Stimulated activated CD4-positive, alpha-beta T cell treated with anti-CD3 and anti-CD28 coated beads, Interleukin-4, amount 100 ng/mL, for 48 hours (primary cell): ENCODE measurements around the gene COMMD10.
A peak's percentile ranks its signal among the peaks of the same experiment; 100 is the strongest.
"Not testable (repeated sequence)": the region's sequence is repeated elsewhere in the genome, so short reads cannot be mapped to it uniquely, and the experiment has no call there.

Source experiments
- DNase-seq, 2 donors: peaks; one replicate each; pipeline ENCODE4 v3.0.0-alpha.2; 2020; ENCODE audit warnings: low read depth in 2 of 2

Gene COMMD10

GRCh38 chr5:116084871-116085715, at the start of gene COMMD10:
Gene COMMD10 (plus strand): TSS chr5:116085025.
- peak; percentile 63 to 65 for DNase-seq

DNA sequence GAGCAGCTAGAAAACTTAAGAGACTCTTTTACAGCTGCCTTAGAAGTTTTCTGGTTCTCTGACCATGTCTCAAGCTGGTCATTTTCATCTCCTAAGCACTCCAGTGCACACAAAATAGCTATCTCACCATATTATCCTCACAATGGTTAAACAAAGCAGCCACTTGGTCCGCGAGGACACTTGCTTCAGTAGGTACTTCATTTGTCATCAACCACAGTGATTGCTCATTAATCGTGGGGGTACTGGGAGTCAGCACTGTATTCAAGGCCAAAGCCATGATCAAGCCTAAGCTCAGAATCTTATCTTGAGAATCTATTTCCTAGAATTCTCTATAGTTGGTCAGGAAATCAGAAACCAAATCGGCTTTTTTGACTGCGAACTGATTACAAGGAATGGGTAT, 49.7 kb upstream of the COMMD10 start:
- no peak for DNase-seq

- DNase-seq = no peak
Measured at GRCh38 chr5:116037236-116037822, 47.5 kb upstream of the COMMD10 start.

GRCh38 chr5:116038817-116039216, 46.0 kb upstream of the COMMD10 start:
- DNase-seq = no peak

DNA sequence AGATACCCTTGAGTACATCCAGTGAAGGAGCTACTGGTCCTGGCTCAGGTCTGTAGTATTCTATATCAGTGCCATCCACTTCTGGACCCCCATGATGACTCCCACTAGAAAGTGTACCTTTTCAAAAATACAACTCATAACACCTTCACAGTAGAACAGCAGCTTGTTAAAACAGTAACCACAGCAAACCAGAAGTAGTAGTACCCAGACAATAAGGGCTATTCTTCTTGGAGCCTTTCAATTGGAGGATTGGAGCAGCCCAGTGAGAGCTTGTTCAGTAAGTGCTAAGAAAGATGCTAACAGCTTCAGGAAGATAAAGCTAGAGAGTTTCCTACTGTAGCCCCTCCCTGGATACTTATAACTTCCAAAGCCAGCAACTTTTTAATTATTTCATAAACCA, 42.5 kb upstream of the COMMD10 start:
- DNase-seq = no peak

DNA sequence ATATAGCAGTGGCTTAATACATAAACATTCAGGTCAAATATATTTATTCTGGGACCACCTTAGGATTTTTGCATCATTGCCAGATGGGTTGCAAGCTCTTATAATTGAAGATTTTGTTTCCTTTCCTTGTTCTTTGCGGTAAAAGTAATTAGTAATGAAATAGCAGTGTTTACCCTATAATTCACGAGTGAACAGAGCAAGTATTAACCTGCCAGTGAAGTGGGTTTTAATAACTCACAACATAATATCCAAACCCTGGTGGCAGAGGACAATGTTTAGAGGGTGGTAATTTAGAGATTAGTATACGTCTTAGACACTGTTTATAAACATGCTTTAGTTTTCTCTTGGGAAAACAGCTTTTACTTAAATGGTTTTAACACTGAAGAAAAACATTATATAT, 40.8 kb upstream of the COMMD10 start:
- DNase-seq = no peak

- no peak for DNase-seq
Measured at GRCh38 chr5:116045821-116046220, 39.0 kb upstream of the COMMD10 start.

DNA sequence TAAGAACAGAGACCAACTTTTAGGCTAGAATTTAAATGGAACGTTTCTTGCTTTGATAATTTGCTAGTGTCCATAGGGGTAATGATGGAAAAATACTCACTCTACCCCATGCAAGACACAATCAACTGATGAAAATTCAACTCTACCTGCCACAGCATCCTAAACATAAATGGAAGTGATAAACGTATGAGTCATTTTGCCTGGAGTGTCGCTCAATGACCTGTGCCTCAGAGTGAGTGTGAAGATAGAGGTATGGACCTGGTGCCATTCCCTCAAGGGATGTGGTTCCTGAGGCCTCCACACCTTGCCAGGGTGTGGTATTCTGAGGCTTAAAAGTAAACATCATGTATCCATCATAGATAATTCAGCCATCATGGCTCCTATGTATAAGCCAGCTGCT, 38.6 kb upstream of the COMMD10 start:
- no peak for DNase-seq

DNA sequence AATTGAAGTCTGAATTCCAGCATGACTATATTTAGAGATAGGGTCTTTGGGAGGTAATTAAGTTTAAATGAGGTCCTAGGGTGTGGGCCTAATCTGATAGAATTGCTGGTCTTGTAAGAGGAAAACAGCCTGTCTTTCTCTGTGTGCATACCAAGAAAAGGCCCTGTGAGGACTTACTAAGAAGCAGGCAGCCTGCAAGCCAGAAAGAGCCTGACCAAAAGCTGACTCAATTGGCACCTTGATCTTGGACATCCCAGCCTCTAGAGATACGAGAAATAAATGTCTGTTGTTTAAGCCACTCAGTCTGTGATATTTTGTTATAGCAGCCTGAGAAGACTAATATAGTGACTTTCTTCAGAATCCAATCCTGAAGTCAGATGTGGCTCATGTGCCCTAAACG, 38.0 kb upstream of the COMMD10 start:
- no peak for DNase-seq

GRCh38 chr5:116058346-116058936, 26.4 kb upstream of the COMMD10 start:
- no peak for DNase-seq

GRCh38 chr5:116062352-116062751, 22.5 kb upstream of the COMMD10 start:
- DNase-seq = no peak

DNA sequence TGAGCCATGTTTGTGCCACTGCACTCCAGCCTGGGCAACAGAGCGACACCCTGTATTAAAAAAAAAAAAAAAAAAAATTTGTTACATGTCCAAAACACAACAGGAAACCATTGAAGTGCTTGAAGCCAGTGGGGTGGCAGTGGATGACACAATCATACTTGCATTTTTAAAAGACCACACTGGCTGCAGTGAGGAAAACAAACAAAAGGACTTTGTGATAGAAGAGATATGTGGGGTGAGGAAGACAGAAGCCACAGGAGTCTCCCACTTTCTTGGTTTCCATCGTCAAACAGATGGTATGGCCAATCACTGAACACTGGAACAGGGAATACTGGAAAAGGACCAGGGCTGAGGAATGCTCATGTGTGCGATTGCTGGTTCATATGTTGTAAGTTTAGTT, 20.9 kb upstream of the COMMD10 start:
- DNase-seq = no peak

- peak in 1 of 2 donors; percentile 23 for DNase-seq
Measured at GRCh38 chr5:116068028-116068632, 16.7 kb upstream of the COMMD10 start.

GRCh38 chr5:116071211-116071610, 13.6 kb upstream of the COMMD10 start:
- DNase-seq = no peak

- DNase-seq = no peak
Measured at GRCh38 chr5:116075191-116075831, 9.5 kb upstream of the COMMD10 start.

- DNase-seq = peak in 1 of 2 donors; percentile 4
Measured at GRCh38 chr5:116076496-116076895, 8.3 kb upstream of the COMMD10 start.

DNA sequence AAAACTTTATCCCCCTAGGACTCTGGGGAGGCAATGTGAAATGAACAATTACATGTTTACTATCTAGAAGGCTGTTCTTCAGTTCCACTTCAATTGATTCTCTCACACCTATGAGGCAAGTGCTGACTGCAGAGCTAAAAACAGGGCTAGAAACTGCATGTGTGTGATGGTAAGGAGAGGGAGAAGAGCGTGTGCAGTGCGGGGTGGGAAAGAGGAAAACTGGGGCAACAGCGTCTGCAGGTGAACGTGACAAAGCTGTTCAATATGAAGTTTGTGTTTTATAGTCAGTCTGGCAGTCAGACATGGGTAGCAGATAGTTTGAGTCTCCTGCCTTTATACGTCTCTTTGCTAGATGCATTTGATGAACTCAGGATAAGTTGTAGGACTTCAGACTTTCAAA, 6.6 kb upstream of the COMMD10 start:
- no peak for DNase-seq

GRCh38 chr5:116084287-116084691, 536 bp upstream of the COMMD10 start:
- DNase-seq = peak; percentile 16

DNA sequence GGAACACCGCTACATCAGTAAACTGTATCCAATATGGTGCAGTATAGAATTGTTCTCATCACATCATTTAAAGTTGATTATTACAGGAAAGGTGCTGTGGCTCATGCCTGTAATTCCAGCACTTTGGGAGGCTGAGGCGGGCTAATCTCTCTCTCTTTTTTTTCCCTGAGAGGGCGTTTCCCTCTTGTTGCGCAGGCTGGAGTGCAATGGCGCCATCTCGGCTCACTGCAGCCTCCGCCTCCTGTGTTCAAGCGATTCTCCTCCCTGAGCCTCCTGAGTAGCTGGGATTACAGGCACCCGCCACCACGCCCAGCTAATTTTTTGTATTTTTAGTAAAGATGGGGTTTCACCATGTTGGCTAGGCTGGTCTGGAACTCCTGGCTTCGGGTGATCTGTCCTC, 1.5 kb downstream of the COMMD10 start:
- not testable (repeated sequence) for DNase-seq

- DNase-seq = no peak
Measured at GRCh38 chr5:116088062-116088461, 3.2 kb downstream of the COMMD10 start.

DNA sequence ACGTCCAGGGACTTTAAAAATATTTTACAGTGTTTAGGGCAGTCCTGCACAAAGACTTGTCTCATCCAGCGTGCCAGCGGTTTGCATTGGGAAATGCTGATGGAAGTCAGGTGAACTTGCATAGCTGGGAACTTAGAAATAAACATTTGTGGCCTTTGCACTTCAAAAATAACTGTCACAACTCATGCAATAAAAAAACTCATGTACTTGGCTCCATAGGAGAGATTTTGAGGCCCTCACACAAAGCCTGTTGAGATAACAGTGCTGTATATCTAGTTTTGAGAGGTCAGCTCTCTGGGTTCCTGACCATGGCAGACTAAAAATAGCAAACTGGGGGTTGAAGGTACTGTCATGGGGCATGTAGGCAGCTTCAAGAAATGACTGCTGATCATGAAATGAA, 5.5 kb downstream of the COMMD10 start:
- no peak for DNase-seq

- DNase-seq = no peak
Measured at GRCh38 chr5:116091416-116091815, 6.6 kb downstream of the COMMD10 start.
